Stimulated activated CD8-positive, alpha-beta memory T cell treated with anti-CD3 and anti-CD28 coated beads, Interleukin-2, amount 100 ng/mL, for 1 hour (primary cell): ENCODE data around the gene STAT1.
"Not testable (repeated sequence)": the region's sequence is repeated elsewhere in the genome, so short reads cannot be mapped to it uniquely, and the experiment has no call there.

Source experiments
- DNase-seq, 2 donors: peaks; one replicate each; pipeline ENCODE4 v3.0.0-alpha.2; 2020; ENCODE audit warnings: low read depth in 2 of 2

Gene STAT1

GRCh38 chr2:191006997-191007783 lies 6.8 kb downstream of the STAT1 start:
- DNase-seq = no peak

- no peak for DNase-seq
Observed at GRCh38 chr2:191006297-191006696, 7.7 kb downstream of the STAT1 start.

- DNase-seq = no peak
Observed at GRCh38 chr2:191003405-191004309, 10.3 kb downstream of the STAT1 start.

GRCh38 chr2:191001624-191002023 lies 12.3 kb downstream of the STAT1 start:
- no peak for DNase-seq

GRCh38 chr2:191001032-191001431 lies 12.9 kb downstream of the STAT1 start:
- no peak for DNase-seq

- no peak for DNase-seq
Observed at GRCh38 chr2:190999949-191000665, 13.9 kb downstream of the STAT1 start.

GRCh38 chr2:190999058-190999457 lies 14.9 kb downstream of the STAT1 start:
- DNase-seq = no peak

- no peak for DNase-seq
Observed at GRCh38 chr2:190997526-190998113, 16.4 kb downstream of the STAT1 start.

GRCh38 chr2:190996947-190997346 lies 17.0 kb downstream of the STAT1 start:
- no peak for DNase-seq

- peak in 1 of 2 donors; percentile 26 for DNase-seq
Observed at GRCh38 chr2:190996338-190996946, 17.5 kb downstream of the STAT1 start.

GRCh38 chr2:190995315-190995714 lies 18.7 kb downstream of the STAT1 start:
- DNase-seq = not testable (repeated sequence)

GRCh38 chr2:190994148-190994547 lies 19.8 kb downstream of the STAT1 start:
- DNase-seq = no peak

- DNase-seq = no peak
Observed at GRCh38 chr2:190993292-190993643, 20.7 kb downstream of the STAT1 start.

GRCh38 chr2:190990132-190990531 lies 23.8 kb downstream of the STAT1 start:
- DNase-seq = no peak

GRCh38 chr2:190988910-190989309 lies 25.1 kb downstream of the STAT1 start:
- DNase-seq = no peak

GRCh38 chr2:190987938-190988337 lies 26.0 kb downstream of the STAT1 start:
- DNase-seq = no peak

- DNase-seq = no peak
Observed at GRCh38 chr2:190987116-190987515, 26.9 kb downstream of the STAT1 start.

- no peak for DNase-seq
Observed at GRCh38 chr2:190986221-190986953, 27.6 kb downstream of the STAT1 start.

GRCh38 chr2:190984595-190984994 lies 29.4 kb downstream of the STAT1 start:
- no peak for DNase-seq

GRCh38 chr2:190982262-190983034 lies 31.5 kb downstream of the STAT1 start:
- DNase-seq = no peak
